ENCODE results near the gene ATXN7L2. TPM values are rescaled to one million over a fixed set of nuclear protein-coding genes. Genes with fewer than 3 reads are reported as not detected.

ATXN7L2 gene
- total and polyA plus RNA-seq, 2 of the 8 experiments (the other 6 are each of a cell fraction or from before 2014, with no cell fraction given) = 8.1 to 9.3 TPM

DNA sequence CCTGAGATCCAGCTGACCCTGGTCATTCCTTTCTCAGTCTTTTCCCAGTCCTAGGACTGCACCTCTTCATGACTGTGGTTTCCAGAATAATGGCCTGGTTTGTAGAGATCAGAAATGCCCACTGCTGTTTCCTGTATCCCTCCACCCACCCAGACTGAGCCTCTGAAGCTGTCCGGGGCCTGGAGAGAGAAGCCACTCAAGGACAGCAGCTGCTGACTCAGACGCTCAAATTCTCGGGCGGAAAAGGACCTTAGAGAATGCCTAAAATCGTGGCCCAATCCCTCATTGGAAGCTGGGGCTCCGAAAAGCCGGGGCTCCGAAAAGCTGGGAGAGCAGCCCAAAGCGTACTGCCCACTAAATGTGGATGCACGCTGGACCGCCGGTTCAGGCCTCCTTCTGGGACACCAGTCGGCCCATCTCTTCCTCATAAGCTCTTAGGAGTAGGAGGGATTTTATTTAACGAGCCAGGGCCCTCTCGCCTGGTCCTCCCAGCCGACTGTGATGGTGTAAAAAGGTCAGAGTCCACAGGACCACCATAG is 48.2 kb downstream of the ATXN7L2 start:
- FAIRE-seq = no peak
- H4K8ac ChIP-seq (ENCODE audit: extremely low read depth, insufficient read depth, low read length) = no peak overlapping the region; the same call in 1 of the 2 replicates
- no peak overlapping the region for H3K4me2 ChIP-seq (ENCODE audit: insufficient read depth in 1 of 2, low read depth in 2 of 2, low read length in 2 of 2)
- no peak overlapping the region for H2BK20ac ChIP-seq (ENCODE audit: low read length)
- no peak overlapping the region for H2BK12ac ChIP-seq (ENCODE audit: low read depth, low read length)
- ChIA-PET POLR2A (ENCODE audit: partially characterized antibody) (interaction anchor here (0.8 to 2.8 kb wide), 11 partner anchors 12 to 291 kb away, joined by 3 to 20 read pairs (median 5); partner anchors contain the start of genes AMIGO1, ATXN7L2, CYB561D1 and GNAI3), CTCF (ENCODE audit: partially characterized antibody) (interaction anchor here (0.6 to 26.3 kb wide), 55 partner anchors 9 to 483 kb away, joined by 3 to 1755 read pairs (median 4); partner anchors contain the start of genes AMIGO1, ATXN7L2, CYB561D1 and GPR61)
- no peaks in the 10 kb centered on the region for H3K79me1 ChIP-seq (ENCODE audit: low read depth, low read length)
- no peak overlapping the region for H3K23ac ChIP-seq (ENCODE audit: insufficient read length)
- WGBS, 2 experiments (ENCODE audit: extremely low coverage in 1 of 2, insufficient coverage in 1 of 2, insufficient read length in 1 of 2, insufficient replicate concordance in 2 of 2, low coverage in 1 of 2, low lambda C conversion rate in 2 of 2, missing lambda C conversion rate in 1 of 2) = 65% methylated on average over 16 of the region's 16 CpGs; no CpG with 5 or more reads in 1 of the 2 experiments
- no peak overlapping the region; the same call in 1 of the 2 replicates for H2AFZ ChIP-seq (ENCODE audit: low read length)
- no peak overlapping the region for H3K4me3 ChIP-seq (ENCODE audit: extremely low read depth in 1 of 4, insufficient read depth in 2 of 4, low read depth in 3 of 4, low read length in 4 of 4)
- H3K14ac ChIP-seq (ENCODE audit: insufficient read length) = no peak overlapping the region
- no peaks in the 10 kb centered on the region for H3K79me2 ChIP-seq (ENCODE audit: control insufficient read depth in 1 of 2, insufficient read depth in 2 of 2, low read length in 2 of 2)
- no peak overlapping the region for H3K9ac ChIP-seq (replicated peaks in 1 of 4; ENCODE audit: extremely low read depth in 1 of 4, low read depth in 3 of 4, low read length in 3 of 4)
- H3K18ac ChIP-seq (ENCODE audit: extremely low read depth, low read length) = peak overlapping the region; percentile 4; the same call in 1 of the 2 replicates
- H2BK5ac ChIP-seq (ENCODE audit: low read depth, low read length) = no peak overlapping the region
- H3K4ac ChIP-seq (replicated peaks; ENCODE audit: insufficient read length, low read depth, low read length) = no peak overlapping the region
- no peak overlapping the region for H4K5ac ChIP-seq (ENCODE audit: insufficient read length, low read depth, low read length)
- no peak overlapping the region for H2AK5ac ChIP-seq (ENCODE audit: low read depth, low read length)
- H4K20me1 ChIP-seq (replicated peaks in 1 of 2; ENCODE audit: control insufficient read depth in 1 of 2, insufficient read depth in 2 of 2, low read length in 2 of 2) = no peaks in the 10 kb centered on the region
- no peak for DNase-seq (ENCODE audit: low read depth in 1 of 2, low spot score in 2 of 2)
- H3K4me1 ChIP-seq (replicated peaks in 1 of 4; ENCODE audit: control insufficient read depth in 3 of 4, insufficient read depth in 4 of 4, low read length in 3 of 4) = peaks cover 0 to 3% (median 1%) of the 10 kb centered on the region in 4 experiments; a peak in 4 of 7 replicates
- H3K9me3 ChIP-seq (ENCODE audit: insufficient read depth in 2 of 2, low read depth in 1 of 2, low read length in 1 of 2) = no peaks in the 10 kb centered on the region
- no peaks in the 10 kb centered on the region; the same call in 1 of the 2 replicates for H3K23me2 ChIP-seq (ENCODE audit: low read depth, low read length)
- no peak overlapping the region for H4K91ac ChIP-seq (replicated peaks; ENCODE audit: insufficient read length, low read length)
- H2BK15ac ChIP-seq (ENCODE audit: low read length) = no peak overlapping the region
- no peaks in the 10 kb centered on the region for H3K27me3 ChIP-seq (replicated peaks in 1 of 4; ENCODE audit: control insufficient read depth in 3 of 4, extremely low read depth in 1 of 4, insufficient read depth in 3 of 4, low read length in 3 of 4)
- no peaks in the 10 kb centered on the region for H3K36me3 ChIP-seq (ENCODE audit: control insufficient read depth in 2 of 4, insufficient read depth in 4 of 4, low read length in 3 of 4)
- H3K27ac ChIP-seq (ENCODE audit: low read depth, low read length) = no peak overlapping the region
- no peak overlapping the region for H2BK120ac ChIP-seq (replicated peaks; ENCODE audit: low read depth, low read length)
- H3K56ac ChIP-seq (replicated peaks; ENCODE audit: insufficient read length, low read depth, low read length) = no peak overlapping the region
- TF ChIP-seq ZNF274 (IDR thresholded peaks at IDR 0.05; ENCODE audit: borderline replicate concordance, extremely low read depth, low read length) (no peak), SIRT6 (IDR thresholded peaks at IDR 0.05; ENCODE audit: low read length) (no peak), FOSL1 (IDR thresholded peaks at IDR 0.05; ENCODE audit: insufficient read depth, low read depth, low read length) (no peak), CHD1 (IDR thresholded peaks at IDR 0.05; ENCODE audit: low read depth, low read length) (no peak), NRF1 (IDR thresholded peaks at IDR 0.05; ENCODE audit: low read depth, low read length) (no peak), NANOG (IDR thresholded peaks at IDR 0.05; ENCODE audit: insufficient read depth, low read depth, low read length, poor library complexity, severe bottlenecking) (no peak), TAF1 (IDR thresholded peaks at IDR 0.05; ENCODE audit: low read depth, low read length) (no peak), HDAC6 (IDR thresholded peaks at IDR 0.05; ENCODE audit: low read depth, low read length) (no peak), GTF2F1 (IDR thresholded peaks at IDR 0.05; ENCODE audit: borderline replicate concordance, low read depth, low read length) (no peak), ASH2L (IDR thresholded peaks at IDR 0.05; ENCODE audit: low read length) (no peak), CTBP2 (IDR thresholded peaks at IDR 0.05; ENCODE audit: borderline replicate concordance, insufficient read depth, insufficient read length, low read length) (no peak)
- TF ChIP-seq, protein P1, sequence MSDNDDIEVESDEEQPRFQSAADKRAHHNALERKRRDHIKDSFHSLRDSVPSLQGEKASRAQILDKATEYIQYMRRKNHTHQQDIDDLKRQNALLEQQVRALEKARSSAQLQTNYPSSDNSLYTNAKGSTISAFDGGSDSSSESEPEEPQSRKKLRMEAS (IDR thresholded peaks at IDR 0.05) = no peak
- TF ChIP-seq, protein P2, sequence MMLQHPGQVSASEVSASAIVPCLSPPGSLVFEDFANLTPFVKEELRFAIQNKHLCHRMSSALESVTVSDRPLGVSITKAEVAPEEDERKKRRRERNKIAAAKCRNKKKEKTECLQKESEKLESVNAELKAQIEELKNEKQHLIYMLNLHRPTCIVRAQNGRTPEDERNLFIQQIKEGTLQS (IDR thresholded peaks at IDR 0.05; ENCODE audit: insufficient read depth, low read depth, low read length) = no peak
